Stimulated activated CD8-positive, alpha-beta memory T cell treated with anti-CD3 and anti-CD28 coated beads, Interleukin-4, amount 100 ng/mL, for 4 hours (primary cell): Measurements from ENCODE around the gene GALNT14.

Experiments
- DNase-seq, 2 donors: peaks; one replicate each; pipeline ENCODE4 v3.0.0-alpha.2; 2020; ENCODE audit warnings: low read depth in 2 of 2, low spot score in 1 of 2

The GALNT14 gene

DNA sequence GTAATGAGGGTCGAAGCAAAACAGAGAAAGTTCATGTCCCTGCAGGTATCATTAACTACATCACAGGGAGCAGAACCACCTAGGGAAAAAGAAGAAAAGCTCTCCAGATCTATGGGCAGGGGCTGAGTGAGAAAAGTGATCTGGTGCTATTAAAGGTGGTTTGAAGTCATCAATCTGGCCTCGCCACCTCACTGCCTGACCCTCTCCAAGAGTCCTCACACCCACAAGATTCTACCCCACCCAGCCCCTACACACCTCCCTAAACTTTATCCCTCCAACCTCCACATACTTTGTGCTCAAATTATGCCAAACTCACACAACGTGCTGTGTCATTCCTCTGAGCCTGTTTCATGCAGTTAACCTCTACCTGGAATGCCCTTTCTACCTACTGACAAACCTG lies 2.2 kb downstream of the GALNT14 start:
- DNase-seq = no peak

DNA sequence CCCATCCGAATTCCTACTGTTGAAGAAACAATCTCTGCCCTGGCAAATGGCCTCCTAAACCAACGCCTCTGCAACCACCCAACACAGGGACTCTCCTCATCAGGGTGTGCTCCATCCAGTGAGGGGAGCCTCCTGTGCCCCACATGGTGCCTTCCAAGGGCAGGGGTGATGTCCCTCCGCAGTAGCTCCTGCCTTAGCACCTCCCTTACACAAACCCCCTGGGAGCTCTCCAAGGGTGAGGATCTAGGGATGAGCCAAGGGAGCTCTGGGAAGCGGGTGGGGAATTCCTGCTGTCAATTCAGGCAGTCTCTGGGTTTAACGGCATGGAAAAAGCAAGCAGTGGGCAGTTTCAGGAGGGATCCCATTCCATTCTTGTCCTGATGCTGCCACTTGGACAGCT lies 3.8 kb downstream of the GALNT14 start:
- no peak for DNase-seq

DNA sequence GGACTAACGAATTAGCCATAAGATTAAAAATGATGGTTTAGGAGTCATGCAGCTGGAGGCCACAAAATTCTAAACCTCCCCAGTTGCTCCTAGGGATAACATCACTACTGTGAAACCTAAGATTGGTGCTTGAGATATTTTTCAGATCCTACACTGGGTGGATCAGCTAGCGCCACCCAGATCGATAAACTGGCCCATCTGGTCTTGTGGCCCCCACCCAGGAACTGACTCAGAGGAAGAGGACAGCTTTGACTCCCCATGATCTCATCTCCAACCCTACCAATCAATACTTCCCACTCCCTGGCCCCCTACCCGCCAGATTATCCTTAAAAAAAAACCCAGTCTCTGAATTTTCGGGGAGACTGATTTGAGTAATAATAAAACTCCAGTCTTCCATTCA lies 5.5 kb downstream of the GALNT14 start:
- DNase-seq = no peak

DNA sequence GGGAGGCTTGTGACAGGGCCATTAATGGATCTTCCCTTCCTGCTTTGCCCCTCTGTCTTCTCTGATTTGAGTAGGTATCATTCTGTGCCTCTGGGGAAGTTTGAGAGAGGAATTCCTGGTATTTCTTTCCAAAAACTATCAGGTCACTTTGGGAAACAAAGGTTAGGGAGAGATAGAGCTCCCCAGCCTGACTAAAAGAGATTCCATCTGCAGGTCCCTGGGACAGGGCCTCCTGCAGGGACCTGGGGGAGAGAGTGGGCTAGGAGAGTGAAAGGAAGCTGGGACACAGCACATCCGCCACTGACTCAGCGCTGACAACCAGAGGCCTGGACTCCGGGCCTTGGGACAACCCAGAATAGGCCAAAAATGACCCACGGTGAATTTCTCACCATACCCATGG lies 6.4 kb downstream of the GALNT14 start:
- no peak for DNase-seq

DNA sequence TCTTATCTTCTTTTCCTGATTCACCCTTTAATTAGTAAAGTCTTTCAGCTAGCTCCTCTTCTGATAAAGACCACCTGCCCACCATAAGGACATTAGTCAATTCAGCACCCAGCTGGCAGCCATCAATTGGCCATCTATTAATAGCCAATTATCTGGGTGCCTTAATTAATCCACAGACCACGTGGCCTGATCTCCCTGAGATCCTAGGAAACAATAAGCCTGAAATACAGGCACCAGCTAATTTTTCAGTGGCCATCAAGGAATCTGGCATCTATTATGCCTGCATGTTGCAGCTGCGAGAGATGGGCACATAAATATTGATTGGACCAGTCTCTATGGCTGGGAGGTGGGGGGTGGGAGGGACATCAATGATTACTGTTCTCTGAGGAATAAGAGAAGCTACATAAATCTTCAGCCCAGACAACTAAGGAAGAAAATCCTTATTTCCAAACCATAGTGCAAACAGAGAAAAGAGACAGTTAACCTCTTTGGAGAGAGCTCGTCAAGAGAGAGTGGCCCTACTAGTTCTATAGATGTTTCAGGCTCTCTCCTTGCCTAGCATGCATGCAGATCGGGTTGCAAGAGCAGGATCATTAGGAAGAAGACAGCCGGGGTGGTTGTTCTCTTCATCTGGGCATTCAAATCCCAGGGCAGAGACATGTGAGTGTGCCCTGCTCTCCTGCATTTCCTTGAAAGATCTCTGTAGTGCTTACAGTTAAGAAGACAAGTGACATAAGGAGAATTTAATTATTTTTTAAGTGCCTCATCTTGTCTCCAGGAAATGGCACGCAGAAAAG lies 8.7 kb downstream of the GALNT14 start:
- no peak for DNase-seq

DNA sequence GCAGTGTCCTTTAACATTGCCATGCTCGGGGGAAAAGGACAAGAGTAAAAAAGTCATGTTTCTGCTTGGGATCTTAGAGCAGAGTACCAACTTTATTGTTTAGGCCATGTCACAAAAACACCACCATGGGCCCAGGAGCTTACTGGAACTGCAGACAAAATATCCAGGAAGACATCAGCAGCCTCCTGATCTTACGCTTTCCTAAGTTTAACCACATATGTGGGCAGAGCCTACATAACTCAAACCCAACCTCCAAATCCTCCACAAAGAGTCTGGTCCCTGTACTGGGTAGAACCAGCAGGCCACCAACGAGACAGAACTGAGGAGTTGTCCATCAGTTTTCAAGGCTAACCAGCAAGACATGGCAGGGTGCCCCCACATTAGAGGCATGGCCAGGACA lies 10.3 kb downstream of the GALNT14 start:
- no peak for DNase-seq

DNA sequence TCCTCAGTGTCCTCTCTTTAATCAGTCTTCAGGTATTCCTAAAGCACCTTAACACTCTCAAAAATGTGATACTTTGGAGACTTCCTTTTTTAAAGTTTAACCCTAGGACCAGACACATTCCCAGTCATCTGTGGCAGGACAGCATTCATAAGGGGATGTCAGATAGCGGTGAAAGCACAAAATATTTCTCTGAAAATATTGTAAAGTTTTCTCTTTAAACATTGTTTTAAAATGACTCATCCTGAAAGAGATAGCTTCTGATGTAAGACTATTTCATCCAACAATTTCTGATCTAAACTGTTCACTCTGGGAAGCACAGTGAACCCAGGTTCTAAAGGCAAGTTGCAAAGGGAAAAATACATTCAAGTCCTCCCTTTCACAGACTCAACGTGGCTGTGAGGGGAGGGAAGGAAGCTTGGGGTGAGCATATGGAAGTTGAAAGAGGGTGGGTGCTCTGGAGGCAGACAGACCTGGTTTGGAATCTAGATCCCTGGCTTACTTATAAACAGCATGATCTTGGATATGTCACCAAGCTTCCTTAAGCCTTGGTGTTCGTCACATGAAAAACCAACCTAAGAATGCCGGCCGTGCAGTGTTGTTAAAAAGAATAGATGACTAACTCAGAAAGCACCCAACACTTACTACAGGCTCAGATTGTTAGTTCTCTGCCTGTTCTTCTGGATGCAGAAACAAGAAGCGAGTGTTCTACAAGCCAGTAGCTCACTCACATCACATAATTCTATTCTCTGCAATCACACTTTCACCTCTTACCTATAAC lies 12.1 kb downstream of the GALNT14 start:
- no peak for DNase-seq

DNA sequence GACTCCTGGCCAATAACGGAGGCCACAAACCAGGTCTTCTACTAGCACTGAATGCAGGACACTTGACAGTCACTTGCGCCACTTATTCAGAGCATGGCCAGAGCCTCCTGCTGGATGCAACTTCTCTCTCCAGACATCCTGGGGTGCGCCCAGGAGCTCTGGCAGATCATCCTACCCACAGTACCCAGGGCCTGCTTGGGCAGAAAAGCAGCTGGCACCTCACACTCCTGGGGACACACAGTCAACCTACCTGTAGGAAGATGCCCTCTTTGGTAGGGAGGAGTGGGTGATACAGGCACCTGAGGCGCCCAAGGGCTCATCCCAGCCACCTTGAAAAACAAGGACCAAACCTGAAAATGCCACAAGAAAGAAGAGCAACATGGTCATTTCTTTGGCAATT lies 13.3 kb downstream of the GALNT14 start:
- no peak for DNase-seq

DNA sequence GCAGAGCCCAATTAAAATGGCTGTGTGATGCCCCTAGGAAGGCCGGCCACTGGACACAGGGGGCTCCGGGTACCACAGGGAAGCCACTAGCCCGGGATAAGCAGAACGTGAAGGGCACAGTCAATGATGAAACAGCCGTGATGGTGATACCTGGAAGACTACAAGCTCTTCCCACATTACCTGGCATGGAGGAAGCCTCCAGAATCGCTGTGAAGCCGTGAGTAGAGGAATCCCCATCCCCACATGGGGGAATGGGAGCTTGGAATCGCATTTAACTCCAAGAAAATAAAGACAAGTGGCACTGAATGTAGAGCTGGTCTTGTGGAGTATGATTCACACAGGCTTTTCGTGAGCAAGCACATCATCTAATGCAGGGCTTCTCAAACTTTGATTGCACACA lies 16.1 kb downstream of the GALNT14 start:
- DNase-seq = no peak

DNA sequence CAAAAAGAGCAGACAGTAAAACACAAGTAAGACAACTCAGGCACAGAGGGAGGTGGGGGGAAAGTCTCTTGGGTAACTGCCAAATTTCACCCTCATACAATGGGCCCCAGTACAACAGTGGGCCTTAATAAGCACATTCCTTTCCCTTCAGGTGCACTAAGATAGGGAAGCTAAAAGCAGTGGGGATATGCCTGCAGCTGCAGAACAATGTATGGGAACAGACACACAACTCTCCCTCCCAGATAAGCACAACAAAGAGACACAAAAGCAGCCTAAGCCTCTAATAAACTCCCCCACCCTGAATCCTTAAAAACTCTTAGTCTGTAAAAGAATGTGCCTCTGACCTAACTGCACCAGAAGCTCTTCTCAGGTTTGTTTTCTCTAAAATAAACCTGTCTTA lies 24.5 kb downstream of the GALNT14 start:
- no peak for DNase-seq

DNA sequence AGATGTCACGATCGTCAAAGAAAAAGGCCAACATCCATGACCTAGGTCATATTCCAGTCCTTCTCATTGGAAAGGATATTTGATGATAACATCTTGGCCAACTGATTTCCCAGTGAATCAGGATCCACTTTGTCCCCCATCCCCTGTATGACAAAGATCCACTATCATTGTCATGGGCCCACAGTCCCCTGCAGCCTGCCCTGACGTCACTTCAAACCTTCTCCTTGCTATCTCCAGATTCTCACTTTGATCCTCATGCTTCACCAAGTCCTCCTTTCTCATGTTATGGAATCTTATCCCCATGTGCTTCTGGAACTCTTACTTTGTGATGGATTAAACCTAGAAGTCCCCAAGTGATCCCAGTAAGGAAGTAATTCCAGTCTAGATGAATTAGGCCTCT lies 25.7 kb downstream of the GALNT14 start:
- no peak for DNase-seq

DNA sequence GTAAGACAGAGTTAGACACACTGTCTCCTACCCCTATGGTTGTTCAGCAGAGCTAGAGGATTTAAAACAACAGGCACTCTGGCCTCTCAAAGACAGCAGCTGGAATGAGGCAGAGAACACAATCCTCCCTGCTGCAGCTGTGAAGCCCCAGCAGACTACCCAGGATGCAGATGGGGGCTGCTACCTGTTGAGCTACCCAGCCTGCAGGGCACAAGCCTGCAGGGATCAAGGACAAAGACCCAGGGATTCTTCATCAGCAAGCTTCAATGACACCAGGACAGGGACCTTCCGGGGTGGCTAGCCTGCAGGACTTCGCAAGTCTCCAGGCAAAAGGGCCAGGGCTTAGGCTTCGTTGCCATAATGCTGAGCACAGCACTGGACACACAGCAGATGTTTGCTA lies 27.2 kb downstream of the GALNT14 start:
- no peak for DNase-seq

DNA sequence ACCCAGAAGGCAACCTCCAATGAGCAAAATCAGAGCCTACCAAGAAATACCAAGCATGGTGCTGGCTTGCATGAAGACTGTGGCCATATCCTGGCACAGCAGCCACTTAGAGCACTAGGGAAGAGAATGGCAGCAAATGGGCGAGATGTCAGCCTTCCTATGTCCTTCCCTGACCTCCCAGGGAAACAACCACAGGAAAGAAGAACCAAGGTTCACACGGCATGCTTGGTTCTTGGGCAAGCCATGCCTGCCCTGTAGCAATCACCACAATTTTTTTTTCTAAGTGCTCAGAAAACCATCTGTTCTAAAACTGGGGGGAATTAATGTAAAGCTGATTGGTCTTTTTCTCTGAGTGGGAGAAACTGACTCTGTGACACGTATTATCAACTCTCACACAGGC lies 27.8 kb downstream of the GALNT14 start:
- DNase-seq = no peak

DNA sequence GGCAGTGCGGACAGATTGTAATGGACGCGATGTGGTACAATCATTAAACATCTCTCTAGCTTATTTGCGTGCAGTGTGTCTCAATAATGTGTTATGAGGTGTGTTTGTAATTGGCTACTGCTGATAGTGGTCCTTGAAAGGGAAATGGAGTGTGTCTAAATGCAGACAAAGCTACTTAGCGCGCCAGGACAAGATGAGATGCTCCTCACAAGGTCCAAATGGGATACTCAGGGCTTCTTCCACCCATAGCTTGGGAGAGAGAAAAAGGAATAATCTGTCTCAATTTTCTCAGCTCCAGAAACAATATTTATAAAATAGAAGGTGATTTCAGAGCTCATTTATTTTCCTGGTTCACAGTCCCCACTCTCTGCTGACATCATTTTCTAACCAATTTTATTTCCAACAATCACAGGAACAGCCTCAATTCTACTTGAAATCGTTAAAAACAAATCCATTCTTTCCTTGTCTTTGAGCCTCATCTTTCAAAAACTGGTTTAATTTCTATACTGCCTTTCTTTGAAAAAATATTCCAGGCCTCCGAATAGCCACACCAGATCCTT lies 28.5 kb downstream of the GALNT14 start:
- DNase-seq = no peak

DNA sequence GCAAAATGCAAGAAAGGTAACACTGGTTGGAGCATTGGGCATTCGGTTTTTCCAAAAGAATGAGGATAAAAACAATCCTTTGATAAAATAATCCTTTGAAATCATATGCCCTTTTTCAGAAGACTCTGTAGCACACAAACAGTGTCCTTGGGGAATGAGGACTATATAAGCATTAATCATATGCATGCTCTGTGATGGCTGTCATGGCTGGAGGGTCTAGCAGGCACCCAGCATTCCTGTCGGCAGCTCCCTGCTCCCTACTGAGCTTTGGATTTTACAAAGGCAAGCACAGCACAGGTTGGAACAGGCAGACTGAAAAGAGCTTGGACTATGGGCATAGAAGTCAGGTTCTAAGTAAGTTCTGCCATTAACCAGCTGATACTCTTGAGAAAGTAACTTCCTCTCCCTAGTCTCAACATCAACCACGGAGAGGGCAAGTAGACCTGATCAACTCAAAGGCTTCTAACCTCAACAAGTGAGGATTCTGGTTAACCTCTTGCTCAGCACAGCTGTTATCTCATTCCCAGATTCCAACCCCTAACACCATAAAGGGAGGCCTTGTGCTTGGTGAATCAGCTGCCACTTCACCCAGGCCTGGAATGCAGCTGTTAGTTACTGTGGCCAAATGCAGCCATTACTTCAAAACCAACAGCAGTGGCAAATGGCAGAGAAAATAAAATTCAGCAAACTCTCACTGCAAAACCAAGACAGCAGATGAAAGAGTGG lies 29.5 kb downstream of the GALNT14 start:
- no peak for DNase-seq

DNA sequence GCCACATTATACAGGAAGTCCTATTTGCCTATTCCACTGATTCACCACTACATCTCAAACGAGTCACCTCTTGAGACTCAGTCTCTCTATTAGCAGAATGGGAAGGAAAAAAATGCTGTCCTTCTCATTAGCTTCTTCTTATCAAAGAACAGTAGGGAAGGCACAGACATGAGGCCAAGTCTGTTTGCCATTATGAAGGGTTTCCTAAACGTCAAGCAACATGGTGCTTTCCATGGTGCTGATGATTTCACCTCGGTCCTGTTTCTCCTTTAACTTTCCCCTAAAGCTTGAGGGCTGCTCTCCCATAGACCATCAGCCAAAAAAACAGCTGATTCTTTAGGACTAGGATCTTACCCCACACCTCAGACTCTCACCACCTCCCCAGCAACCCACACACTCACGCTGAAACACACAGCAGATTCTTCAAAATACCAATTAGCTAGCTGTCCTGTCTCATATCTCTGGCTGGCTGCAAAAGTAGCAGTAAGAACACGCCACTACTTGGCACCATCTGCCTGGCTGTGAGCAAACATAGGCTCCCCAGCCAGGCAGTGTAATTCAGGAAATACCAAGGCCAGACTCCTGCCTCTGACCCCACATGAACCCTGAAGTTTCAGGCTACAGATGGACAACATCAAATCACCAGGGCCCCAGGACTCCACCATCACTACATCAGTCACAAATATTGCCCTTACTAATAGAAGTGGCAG lies 30.5 kb downstream of the GALNT14 start:
- DNase-seq = no peak

DNA sequence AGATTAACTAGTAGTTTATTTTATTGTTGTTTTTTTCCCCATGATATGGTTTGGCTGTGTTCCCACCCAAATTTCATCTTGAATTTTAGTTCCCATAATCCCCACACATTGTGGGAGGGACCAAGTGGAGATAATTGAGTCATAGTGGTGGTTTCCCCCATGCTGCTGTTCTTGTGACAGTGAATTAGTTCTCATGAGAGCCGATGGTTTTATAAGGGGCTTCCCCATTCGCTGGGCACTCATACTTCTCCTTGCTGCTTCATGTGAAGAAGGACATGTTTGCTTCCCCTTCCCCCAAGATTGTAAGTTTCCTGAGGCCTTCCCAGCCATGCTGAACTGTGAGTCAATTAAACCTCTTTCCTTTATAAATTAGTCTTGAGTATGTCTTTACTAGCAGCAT lies 36.5 kb downstream of the GALNT14 start:
- no peak for DNase-seq

DNA sequence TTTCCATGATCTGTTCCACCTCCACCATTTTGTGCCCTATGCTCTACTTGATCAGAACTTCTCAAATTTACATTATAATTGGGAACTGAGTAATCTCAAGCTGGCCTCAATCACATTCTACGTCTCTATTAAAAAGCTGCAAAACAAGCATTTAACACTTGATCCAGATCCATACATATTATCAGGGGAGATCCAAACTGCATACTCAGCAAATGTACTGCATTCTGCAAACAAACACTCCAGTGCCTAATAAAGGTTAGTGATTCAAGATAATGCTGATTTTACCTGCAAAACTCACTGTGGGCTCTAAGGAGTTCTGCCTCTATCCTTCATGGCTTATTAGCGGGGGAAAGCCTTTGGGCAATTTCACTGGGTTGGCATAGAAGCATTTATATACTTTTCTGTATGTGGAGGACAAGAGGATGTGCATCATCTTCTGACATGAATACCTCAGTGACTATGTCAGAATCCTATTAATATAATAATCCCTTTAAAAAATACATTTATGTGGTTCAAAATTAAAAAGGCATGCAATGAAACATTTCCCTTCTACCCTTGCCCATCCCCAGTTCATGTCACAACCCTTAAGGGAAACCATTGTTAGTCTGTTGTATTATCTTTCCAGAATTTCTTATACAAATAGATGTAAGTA lies 40.2 kb downstream of the GALNT14 start:
- no peak for DNase-seq

DNA sequence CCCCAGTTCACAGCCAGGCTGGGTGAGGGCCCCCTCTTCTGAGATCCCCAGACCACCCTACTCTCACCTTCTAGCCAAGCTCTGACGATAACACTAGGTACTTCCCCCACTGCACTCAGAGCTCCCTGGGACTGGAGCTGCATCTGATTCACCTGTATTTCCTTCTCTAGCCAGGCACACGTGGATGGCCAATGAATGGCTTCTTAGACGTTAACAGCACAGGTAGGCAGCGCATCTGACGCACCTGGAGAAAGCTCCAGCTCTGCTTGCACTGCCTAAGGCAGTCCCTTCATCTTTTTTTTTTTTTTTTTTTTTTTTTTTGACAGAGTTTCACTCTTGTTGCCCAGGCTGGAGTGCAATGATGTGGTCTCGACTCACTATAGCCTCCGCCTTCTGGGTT lies 48.1 kb downstream of the GALNT14 start:
- no peak for DNase-seq

DNA sequence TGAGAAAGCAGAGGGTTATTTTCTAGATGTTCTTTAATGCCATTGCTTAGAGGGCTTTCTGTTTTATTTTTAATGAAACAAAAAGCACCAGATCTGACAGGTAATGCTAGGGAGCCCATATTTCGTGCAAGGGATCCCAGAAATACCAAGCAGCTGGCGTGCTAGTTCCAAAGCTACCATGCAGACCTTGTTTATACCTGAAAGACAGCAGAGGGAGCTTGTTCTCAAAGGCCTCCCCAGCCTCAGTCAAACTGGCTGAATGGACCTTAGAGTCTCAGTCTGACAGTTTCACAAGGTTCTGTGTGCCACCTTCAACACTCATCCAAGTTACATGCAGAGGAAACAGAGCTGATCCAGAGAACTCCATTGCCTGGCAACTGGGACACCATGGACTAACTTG lies 48.6 kb downstream of the GALNT14 start:
- DNase-seq = no peak
